Measurements from ENCODE around the gene TAF11L4.
"Not testable (repeated sequence)": the region's sequence is repeated elsewhere in the genome, so short reads cannot be mapped to it uniquely, and the experiment has no call there.

Gene TAF11L4

DNA sequence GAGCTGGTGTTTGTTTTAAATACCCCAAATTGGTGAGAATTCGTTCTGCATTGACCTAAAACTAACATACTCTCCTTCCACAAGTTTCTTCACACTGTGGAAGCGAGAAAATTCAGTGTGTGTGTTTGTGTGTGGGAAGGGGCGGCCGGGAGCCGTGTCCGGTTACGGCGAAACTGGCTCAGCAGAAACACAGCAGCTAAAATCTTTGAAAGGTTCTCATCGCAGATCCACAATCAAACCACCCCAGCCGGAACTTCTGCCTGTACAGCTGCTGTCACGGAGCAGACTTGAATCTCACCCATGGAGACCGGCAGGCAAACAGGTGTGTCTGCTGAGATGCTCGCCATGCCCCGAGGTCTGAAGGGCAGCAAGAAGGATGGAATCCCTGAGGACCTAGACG lies at the start of gene TAF11L4:
Gene TAF11L4, plus strand, starts transcription at position 301 of the 400 bp plus-strand sequence.
- not testable (repeated sequence) for DNase-seq

DNA sequence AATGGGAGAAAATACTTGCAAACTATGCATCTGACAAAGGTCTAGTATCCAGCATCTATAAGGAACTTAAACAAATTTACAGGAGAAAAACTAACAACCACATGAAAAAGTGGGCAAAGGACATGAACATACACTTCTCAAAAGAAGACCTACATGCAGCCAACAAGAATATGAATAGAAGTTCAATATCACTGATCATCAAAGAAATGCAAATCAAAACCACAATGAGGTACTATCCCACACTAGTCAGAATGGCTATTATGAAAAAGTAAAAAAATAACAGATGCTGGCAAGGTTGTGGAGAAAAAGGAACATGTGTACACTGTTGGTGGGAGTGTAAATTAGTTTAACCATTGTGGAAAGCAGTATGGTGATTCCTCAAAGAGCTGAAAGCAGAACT lies 46.5 kb upstream of the TAF11L4 start:
- not testable (repeated sequence) for DNase-seq

DNA sequence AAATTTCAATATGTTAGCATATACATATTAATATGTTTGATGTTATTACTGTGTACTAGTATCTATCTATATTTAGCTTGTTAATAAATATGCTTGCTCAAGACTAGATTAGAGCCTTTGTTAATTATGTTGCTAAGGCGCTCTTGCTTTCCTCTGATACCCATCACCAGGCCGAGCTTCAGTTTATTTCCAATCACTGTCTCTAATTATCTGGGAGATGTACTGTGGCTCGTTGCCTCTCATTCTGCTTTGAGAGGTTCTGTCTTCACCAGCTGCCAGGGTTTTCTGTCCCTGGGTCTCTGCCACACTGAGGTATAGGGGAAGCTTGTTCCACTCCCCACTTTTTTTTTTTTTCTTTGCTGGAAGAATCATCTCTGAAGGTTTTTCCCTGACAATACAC lies 44.6 kb upstream of the TAF11L4 start:
- no peak for DNase-seq

DNA sequence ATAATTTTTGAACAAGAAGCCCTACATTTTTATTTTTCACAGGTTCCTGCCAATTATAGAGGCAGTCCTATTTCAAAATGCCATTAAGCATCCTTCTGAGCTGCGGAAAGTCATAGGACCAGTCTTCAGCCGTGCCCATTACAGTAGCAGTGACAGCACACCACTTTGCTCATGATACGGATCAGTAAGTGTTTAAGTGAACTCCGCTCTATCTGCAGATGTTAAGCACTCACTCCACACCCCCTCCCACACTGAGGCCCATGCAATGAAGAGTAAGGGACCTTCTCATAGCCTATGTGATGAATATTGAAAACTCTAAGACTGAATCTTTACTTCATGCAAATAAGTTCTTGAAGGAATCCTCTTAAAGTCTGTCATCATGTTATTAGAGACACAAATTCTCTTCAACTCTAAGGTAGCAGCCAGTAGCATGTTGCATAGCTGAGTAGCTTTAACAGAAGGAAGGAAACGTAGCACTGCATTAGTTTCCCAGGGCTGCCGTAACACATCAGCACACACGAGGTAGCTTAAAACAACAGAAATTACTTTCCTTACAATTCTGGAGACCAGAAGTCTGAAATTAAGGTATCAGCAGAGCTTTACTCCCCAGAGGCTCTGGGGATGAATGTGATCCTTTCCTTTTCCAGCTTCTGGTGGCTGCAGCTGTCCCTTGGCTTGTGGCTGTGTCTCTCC lies 43.9 kb upstream of the TAF11L4 start:
- DNase-seq: no peak

DNA sequence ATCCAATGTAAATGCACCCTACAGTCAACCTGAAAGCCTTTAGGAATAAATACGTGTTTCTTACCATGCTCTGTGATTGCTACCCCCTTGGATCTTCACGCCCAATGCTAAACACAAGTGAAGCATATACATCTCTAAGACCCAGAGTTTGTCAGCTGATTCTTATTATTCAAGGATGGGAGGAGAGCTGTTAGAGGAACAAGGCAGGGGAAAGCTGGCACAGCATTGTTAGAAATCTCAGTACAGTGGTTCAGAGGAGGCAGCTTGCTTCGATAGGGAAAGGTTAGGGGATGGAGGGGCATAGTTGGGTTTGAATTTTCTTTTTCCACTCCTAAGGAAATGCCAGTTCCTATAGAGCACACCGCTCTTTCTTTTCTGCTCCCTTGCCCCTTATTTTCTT lies 40.2 kb upstream of the TAF11L4 start:
- DNase-seq: no peak

DNA sequence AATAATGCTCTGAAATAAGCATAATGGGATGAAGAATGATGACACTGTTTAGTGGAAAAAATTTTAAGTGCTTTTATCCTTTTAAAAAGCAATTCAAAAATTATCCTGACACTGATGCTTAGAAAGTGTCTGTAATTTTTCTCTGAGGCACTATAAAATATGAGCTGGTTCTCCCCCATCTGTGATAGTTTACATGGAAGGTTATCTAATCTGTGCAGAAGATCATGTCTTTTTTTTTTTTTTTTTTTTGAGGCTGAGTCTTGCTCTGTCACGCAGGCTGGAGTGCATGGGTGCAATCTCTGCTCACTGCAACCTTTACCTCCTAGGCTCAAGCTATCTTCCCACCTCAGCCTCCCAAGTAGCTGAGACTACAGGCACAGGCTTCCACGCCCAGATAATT lies 38.8 kb upstream of the TAF11L4 start:
- DNase-seq: peak; percentile 24

DNA sequence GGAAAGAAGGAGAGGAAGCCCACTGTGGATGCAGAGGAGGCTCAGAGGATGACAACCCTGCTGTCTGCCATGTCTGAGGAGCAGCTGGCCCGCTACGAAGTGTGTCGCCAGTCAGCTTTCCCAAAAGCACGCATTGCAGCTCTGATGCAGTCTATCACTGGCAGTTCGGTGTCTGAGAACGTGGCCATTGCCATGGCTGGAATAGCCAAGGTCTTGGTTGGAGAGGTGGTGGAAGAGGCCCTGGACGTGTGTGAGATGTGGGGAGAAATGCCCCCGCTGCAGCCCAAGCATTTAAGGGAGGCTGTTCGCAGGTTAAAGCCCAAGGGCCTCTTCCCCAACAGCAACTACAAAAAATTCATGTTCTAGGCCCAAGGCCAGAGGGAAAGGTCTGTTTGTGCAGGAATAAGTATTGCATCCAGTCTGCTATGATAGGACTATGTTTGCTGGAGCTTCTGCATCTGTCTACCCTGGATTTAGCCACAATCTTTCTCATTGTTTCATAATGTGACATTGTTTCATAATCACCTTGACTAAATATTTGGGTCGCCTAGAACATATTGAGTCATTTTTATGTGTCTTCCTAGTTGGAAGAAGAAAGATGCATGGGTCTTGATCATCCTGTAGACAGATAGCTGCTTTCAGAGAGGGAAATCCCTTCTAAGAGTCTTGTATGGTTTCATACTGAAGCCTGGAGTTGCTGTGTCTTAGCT lies 35.0 kb upstream of the TAF11L4 start:
- not testable (repeated sequence) for DNase-seq

DNA sequence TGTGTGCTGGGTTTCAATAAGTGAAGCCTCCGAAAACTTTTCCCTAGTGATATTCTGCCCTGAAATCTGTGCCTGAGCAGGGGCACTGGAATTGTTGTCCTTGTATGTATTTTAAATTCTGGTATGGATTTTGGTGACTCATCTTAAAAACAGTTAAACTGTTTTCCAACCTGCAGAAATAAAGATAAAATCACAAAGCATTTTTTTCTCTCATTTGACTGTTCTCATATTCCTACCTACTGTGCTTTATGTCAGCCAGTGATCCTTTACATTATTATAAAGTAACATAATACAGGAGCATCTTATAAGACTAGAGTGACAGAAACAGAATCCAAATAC lies 34.5 kb upstream of the TAF11L4 start:
- DNase-seq: no peak

DNA sequence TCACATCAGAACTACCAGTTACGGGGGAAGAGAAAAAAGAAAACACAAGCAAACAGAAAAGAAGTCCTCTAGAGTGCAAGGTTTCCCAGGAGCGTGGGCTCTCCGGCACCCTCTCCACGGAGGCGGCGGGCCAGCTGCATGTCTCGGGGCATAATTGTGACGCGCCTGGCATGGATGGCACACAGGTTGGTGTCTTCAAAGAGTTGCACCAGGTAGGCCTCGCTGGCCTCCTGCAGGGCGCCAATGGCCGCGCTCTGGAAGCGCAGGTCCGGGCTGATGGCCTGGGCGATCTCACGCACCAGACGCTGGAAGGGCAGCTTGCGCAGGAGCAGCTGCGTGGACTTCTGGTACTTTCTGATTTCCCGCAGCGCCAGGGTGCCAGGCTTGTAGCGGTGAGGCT lies 30.3 kb upstream of the TAF11L4 start:
- DNase-seq: not testable (repeated sequence)

DNA sequence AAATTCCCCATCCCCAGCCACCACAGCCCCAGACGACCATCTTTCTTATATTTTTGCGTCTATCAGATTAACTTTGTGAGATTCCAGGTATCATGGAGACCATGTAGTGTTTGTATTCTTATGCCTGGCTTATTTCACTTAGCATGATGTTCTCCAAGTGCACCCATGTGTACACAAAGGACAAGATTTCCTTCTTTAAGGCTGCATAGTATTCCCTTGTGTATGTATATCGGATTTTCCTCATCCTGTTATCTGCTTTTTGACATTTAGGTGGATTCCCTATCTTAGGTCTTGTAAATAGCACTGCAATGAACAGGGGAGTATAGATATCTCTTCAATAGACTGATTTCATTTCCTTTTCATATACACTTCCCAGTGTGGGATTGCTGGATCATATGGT lies 28.8 kb upstream of the TAF11L4 start:
- DNase-seq: no peak

DNA sequence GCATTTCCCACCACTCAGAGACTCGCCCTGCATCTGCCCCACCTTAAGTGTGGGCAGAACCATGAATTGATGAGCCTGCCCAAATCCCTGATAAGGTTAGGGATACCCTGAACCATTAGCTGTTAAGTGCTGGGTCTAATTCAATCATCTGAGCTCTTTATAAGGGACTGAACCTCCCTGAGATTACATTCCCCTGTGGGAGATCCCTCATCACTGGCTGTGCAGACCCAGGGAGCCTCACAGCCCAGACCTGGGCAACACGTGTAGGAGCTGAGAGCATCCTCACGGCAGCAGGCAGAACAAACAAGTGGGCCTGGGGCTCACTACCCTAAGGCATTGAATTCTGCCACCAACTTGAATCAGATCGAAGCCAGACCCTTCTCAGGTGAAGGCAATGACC lies 24.2 kb upstream of the TAF11L4 start:
- no peak for DNase-seq

DNA sequence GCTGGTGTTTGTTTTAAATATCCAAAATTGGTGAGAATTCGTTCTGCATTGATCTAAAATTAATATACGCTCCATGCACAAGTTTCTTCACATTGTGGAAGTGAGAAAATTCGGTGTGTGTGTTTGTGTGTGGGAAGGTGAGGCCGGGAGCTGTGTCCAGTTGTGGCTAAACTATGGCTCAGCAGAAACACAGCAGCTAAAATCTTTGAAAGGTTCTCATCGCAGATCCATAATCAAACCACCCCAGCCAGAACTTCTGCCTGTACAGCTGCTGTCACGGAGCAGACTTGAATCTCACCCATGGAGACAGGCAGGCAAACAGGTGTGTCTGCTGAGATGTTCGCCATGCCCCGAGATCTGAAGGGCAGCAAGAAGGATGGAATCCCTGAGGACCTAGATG lies 23.7 kb upstream of the TAF11L4 start, which contains the start of gene TAF11L2:
Gene TAF11L2, plus strand, starts transcription at position 301 of the 400 bp plus-strand sequence.
- not testable (repeated sequence) for DNase-seq

DNA sequence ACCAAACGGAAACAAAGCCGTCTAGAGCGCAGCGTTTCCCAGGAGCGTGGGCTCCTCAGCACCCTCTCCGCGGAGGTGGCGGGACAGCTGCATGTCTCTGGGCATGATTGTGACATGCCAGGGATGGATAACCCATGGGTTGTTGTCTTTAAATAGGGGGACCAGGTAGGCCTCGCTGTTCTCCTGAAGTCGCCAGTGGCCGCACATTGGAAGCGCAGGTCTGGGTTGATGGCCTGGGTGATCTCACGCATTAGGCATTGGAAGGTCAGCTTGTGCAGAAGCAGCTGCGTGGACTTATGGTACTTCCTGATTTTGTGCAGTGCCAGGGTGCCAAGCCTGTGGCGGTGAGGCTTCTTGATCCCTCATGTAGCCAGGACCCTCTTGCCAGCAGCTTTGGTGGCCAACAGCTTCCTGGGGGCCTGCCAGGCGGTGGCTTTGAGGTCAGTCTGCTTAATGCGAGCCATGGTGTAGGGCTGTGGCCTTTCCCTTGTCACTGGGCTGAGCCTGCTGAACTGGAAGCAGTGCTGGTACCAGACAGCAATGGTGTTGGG lies 9.8 kb upstream of the TAF11L4 start:
- no peak for DNase-seq

DNA sequence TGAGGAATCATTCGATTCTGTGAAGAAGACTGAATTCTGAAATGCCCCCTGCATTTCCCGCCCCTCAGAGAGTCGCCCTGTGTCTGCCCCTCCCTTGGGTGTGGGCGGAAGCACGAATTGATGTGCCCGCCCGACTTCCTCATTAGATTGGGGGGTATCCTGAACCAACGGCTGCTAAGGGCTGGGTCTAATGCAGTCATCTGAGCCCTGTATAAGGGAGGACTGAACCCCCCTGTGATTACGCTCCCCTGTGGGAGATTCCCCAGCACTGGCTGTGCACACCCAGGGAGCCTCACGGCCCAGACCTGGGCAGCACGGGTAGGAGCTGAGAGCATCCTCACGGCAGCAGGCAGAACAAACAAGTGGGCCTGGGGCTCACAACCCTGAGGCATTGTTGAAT lies 4.1 kb upstream of the TAF11L4 start:
- DNase-seq: not testable (repeated sequence)

DNA sequence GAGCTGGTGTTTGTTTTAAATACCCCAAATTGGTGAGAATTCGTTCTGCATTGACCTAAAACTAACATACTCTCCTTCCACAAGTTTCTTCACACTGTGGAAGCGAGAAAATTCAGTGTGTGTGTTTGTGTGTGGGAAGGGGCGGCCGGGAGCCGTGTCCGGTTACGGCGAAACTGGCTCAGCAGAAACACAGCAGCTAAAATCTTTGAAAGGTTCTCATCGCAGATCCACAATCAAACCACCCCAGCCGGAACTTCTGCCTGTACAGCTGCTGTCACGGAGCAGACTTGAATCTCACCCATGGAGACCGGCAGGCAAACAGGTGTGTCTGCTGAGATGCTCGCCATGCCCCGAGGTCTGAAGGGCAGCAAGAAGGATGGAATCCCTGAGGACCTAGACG lies 3.5 kb upstream of the TAF11L4 start, which contains the start of gene TAF11L3:
Gene TAF11L3, plus strand, starts transcription at position 301 of the 400 bp plus-strand sequence.
- not testable (repeated sequence) for DNase-seq

DNA sequence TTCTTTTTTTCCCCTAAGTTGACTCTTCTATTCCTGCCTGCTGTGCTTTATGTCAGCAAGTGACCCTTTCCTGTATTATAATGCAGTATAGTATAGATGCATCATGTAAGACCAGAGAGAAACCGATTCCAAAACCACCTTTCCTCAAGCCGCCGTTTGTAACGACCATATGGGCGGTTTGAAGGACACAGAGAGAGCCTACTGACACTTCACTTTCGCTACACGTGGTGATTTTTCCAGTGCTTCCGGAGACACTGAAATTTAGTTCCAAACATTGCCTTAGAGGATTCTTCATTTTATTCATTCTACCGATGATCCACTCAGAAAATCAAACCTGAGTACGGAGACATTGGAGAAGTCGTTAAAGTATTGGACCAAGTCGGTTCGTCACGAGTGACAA lies 2.1 kb upstream of the TAF11L4 start:
- not testable (repeated sequence) for DNase-seq

DNA sequence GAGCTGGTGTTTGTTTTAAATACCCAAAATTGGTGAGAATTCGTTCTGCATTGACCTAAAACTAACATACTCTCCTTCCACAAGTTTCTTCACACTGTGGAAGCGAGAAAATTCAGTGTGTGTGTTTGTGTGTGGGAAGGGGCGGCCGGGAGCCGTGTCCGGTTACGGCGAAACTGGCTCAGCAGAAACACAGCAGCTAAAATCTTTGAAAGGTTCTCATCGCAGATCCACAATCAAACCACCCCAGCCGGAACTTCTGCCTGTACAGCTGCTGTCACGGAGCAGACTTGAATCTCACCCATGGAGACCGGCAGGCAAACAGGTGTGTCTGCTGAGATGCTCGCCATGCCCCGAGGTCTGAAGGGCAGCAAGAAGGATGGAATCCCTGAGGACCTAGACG lies 3.3 kb downstream of the TAF11L4 start, which contains the start of gene TAF11L5:
Gene TAF11L5, plus strand, starts transcription at position 301 of the 400 bp plus-strand sequence.
- not testable (repeated sequence) for DNase-seq

DNA sequence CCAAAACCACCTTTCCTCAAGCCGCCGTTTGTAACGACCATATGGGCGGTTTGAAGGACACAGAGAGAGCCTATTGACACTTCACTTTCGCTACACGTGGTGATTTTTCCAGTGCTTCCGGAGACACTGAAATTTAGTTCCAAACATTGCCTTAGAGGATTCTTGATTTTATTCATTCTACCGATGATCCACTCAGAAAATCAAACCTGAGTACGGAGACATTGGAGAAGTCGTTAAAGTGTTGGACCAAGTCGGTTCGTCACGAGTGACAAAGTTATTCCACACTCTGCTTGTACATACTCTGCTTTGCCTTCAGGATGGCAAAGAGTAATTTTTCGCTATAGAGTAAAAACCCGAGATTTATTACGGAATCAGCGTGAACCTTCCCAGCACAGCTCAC lies 4.9 kb downstream of the TAF11L4 start:
- DNase-seq: peak; percentile 4

DNA sequence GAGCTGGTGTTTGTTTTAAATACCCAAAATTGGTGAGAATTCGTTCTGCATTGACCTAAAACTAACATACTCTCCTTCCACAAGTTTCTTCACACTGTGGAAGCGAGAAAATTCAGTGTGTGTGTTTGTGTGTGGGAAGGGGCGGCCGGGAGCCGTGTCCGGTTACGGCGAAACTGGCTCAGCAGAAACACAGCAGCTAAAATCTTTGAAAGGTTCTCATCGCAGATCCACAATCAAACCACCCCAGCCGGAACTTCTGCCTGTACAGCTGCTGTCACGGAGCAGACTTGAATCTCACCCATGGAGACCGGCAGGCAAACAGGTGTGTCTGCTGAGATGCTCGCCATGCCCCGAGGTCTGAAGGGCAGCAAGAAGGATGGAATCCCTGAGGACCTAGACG lies 6.8 kb downstream of the TAF11L4 start, which contains the start of gene TAF11L6:
Gene TAF11L6, plus strand, starts transcription at position 301 of the 400 bp plus-strand sequence.
- DNase-seq: not testable (repeated sequence)
